Endothelial cell of umbilical vein (primary cell): Measurements from ENCODE around the gene MYBPHL. TPM values are rescaled to one million over a fixed set of nuclear protein-coding genes. Genes with fewer than 3 reads are reported as not detected.

Experiments used
- BruUV-seq: library from RNA; stranded (reverse); fragments of 400-500 nt; replicated peaks from 2 replicates; lab custom pipeline; 2021; lab: Mats Ljungman, UMichigan
- CTCF ChIA-PET: fragments of 300-600, 350-600 bp; sonication (Branson Sonifier 250); formaldehyde crosslinking; loops from one replicate; lab custom pipeline; 2021; ENCODE audit warnings: antibody characterized with exemption, inconsistent platforms; lab: Charles Lee
- POLR2A ChIA-PET: fragments of 300-600, 350-600 bp; sonication (Branson Sonifier 250); formaldehyde crosslinking; loops from one replicate; lab custom pipeline; 2021; ENCODE audit warnings: antibody characterized with exemption, inconsistent platforms; lab: Charles Lee
- DNase-seq: peaks from one replicate; pipeline ENCODE4 v3.0.0-alpha.2; 2011; ENCODE audit warnings: low read depth, low spot score
- FAIRE-seq: peaks from 2 replicates; lab custom pipeline; 2011; peaks lifted over from hg19 to GRCh38; lab: Jason Lieb, UNC
- H2AFZ ChIP-seq: 2 replicates; pipeline ENCODE4 v1.6.0; 2012; ENCODE audit warnings: low read depth, low read length, control low read depth, inconsistent platforms
- H3K27ac ChIP-seq: 2 replicates; pipeline ENCODE4 v1.5.1; 2011; ENCODE audit warnings: low read depth, mild to moderate bottlenecking, control low read depth, low read length, moderate library complexity; ENCODE audit not compliant: insufficient read depth
- H3K27me3 ChIP-seq, 2 experiments: 2 replicates each; pipeline versions ENCODE4 v1.6.0 to v1.6.1; 2011; ENCODE audit warnings: low read length in 2 of 2, mixed read lengths in 1 of 2; ENCODE audit not compliant: control insufficient read depth in 2 of 2, insufficient read depth in 2 of 2
- H3K36me3 ChIP-seq, 2 experiments: 2 replicates in 1 of 2; 3 replicates in 1 of 2; pipeline ENCODE4 v1.5.1; 2011; ENCODE audit warnings: low read length in 2 of 2, mild to moderate bottlenecking in 1 of 2, moderate library complexity in 1 of 2; ENCODE audit not compliant: control insufficient read depth in 2 of 2, insufficient read depth in 2 of 2; ENCODE audit errors: extremely low read depth in 1 of 2
- H3K4me1 ChIP-seq: 3 replicates; pipeline ENCODE4 v1.5.1; 2011; ENCODE audit warnings: mild to moderate bottlenecking, low read length; ENCODE audit not compliant: control insufficient read depth, insufficient read depth; ENCODE audit errors: extremely low read depth
- H3K4me2 ChIP-seq: 2 replicates; pipeline ENCODE4 v1.6.1; 2011; ENCODE audit warnings: low read length, control low read depth, mixed read lengths; ENCODE audit not compliant: insufficient read depth
- H3K4me3 ChIP-seq, 3 experiments: fragments of 200-600 bp in 1 of 3; sonication (generic), shearing (Covaris generic) in 1 of 3; replicated peaks in 1 of 3; 2 replicates each; pipeline ENCODE4 v1.5.1; 2011 to 2016; ENCODE audit warnings: control low read depth in 3 of 3, low read length in 3 of 3, mild to moderate bottlenecking in 2 of 3, inconsistent platforms in 1 of 3, low read depth in 1 of 3, moderate library complexity in 1 of 3; ENCODE audit not compliant: insufficient read depth in 1 of 3
- H3K79me2 ChIP-seq: 2 replicates; pipeline ENCODE4 v1.6.0; 2012; ENCODE audit warnings: low read length, inconsistent platforms; ENCODE audit not compliant: control insufficient read depth, insufficient read depth
- H3K9ac ChIP-seq: replicated peaks from 2 replicates; pipeline ENCODE3; 2011; ENCODE audit warnings: low read length, control low read depth; ENCODE audit not compliant: insufficient read depth; ENCODE audit errors: extremely low read depth
- H3K9me1 ChIP-seq: replicated peaks from 3 replicates; pipeline ENCODE4 v1.6.0; 2011; ENCODE audit warnings: mild to moderate bottlenecking, low read length; ENCODE audit not compliant: control insufficient read depth, insufficient read depth; ENCODE audit errors: extremely low read depth
- H3K9me3 ChIP-seq: replicated peaks from 2 replicates; pipeline ENCODE4 v1.5.1; 2012; ENCODE audit warnings: low read length, inconsistent platforms; ENCODE audit not compliant: control insufficient read depth, insufficient read depth
- H4K20me1 ChIP-seq: replicated peaks from 2 replicates; pipeline ENCODE3; 2011; ENCODE audit warnings: mild to moderate bottlenecking, low read length; ENCODE audit not compliant: control insufficient read depth, insufficient read depth; ENCODE audit errors: extremely low read depth
- CTCF ChIP-seq, 2 donors: IDR thresholded peaks; 1 replicate in 1 of 2; 2 replicates in 1 of 2; pipeline ENCODE4 v1.5.1; 2011; ENCODE audit warnings: low read length in 2 of 2, mild to moderate bottlenecking in 2 of 2, moderate library complexity in 2 of 2, control low read depth in 1 of 2, inconsistent platforms in 1 of 2, low read depth in 1 of 2; ENCODE audit not compliant: insufficient read depth in 1 of 2; ENCODE audit errors: extremely low read depth in 1 of 2
- EZH2 ChIP-seq: IDR thresholded peaks from 2 replicates; pipeline ENCODE4 v1.6.1; 2012; ENCODE audit warnings: borderline replicate concordance, low read depth, mild to moderate bottlenecking, moderate library complexity, low read length, inconsistent platforms; ENCODE audit not compliant: severe bottlenecking
- FOS ChIP-seq: IDR thresholded peaks from 2 replicates; pipeline ENCODE4 v1.6.1; 2011; ENCODE audit warnings: mild to moderate bottlenecking, low read length, moderate library complexity, borderline replicate concordance; ENCODE audit not compliant: insufficient read depth
- GATA2 ChIP-seq: IDR thresholded peaks from 2 replicates; pipeline ENCODE4 v1.7.0; 2011; ENCODE audit warnings: low read depth, mild to moderate bottlenecking, moderate library complexity, mixed read lengths, low read length; ENCODE audit not compliant: insufficient read length, insufficient read depth
- JUN ChIP-seq: IDR thresholded peaks from 2 replicates; pipeline ENCODE4 v1.6.1; 2011; ENCODE audit warnings: borderline replicate concordance, low read depth; ENCODE audit not compliant: insufficient read length, insufficient read depth
- MYC ChIP-seq: IDR thresholded peaks from one replicate; pipeline ENCODE4 v1.6.1; 2011; ENCODE audit warnings: mild to moderate bottlenecking, low read depth, low read length
- POLR2A ChIP-seq: IDR thresholded peaks from 2 replicates; pipeline ENCODE4 v1.6.1; 2012; ENCODE audit warnings: low read depth, mild to moderate bottlenecking, control low read depth, low read length
- POLR2AphosphoS5 ChIP-seq: IDR thresholded peaks from 2 replicates; pipeline ENCODE4 v1.6.1; 2012; ENCODE audit warnings: low read depth, mild to moderate bottlenecking, control low read depth, low read length, moderate library complexity; ENCODE audit not compliant: insufficient read depth
- dilution Hi-C: fragments of 300-500 bp; cut with MboI; formaldehyde crosslinking; loops from one replicate; pipeline ENCODE4 v1.15.0; 2019; ENCODE audit warnings: low sequenced_read_pairs; ENCODE audit not compliant: extremely low pct_ligation_motif_present
- intact Hi-C: fragments of 100-400 bp; cut with micrococcal nuclease; formaldehyde crosslinking; loops from one replicate; pipeline ENCODE4 v1.10.0; 2022
- polyA plus RNA-seq, 4 experiments: library from polyadenylated mRNA; depleted of rRNA in 3 of 4; stranded (reverse) in 3 of 4; unstranded in 1 of 4; fragments of >200 nt; gene quantifications; 2 replicates each; pipeline versions ENCODE4 v1.2.1 to v1.2.3, GENCODE V29; 2011 to 2012; ENCODE audit warnings: missing spikeins in 1 of 4
- total RNA-seq: library from RNA; stranded (reverse); gene quantifications from 2 replicates; pipeline ENCODE4 v1.2.3, GENCODE V29; 2021
- TF ChIP-seq, protein P1 (sequence below): IDR thresholded peaks from 2 replicates; pipeline ENCODE4 v1.6.1; 2011; ENCODE audit not compliant: insufficient read depth, insufficient read length

Gene MYBPHL
- total and polyA plus RNA-seq, 2 donors (not counting 3 experiments of a cell fraction or from before 2014, with no cell fraction given): not detected

GRCh38 chr1:109292364-109292763 is 14.4 kb downstream of the MYBPHL start:
- H3K9ac ChIP-seq: no peak overlapping the region
- no peaks in the 10 kb centered on the region for H3K4me1 ChIP-seq
- BruUV-seq: no TSS peak
- FAIRE-seq (no peak), DNase-seq (no peak)
- no peak overlapping the region for H2AFZ ChIP-seq
- ChIA-PET POLR2A (no interaction called here), CTCF (interaction anchor here (0.9 to 1.2 kb wide), 2 partner anchors 9 to 15 kb away, joined by 3 read pairs; partner anchors contain the start of gene PSRC1)
- H3K4me2 ChIP-seq: no peak overlapping the region
- no peaks in the 10 kb centered on the region for H3K36me3 ChIP-seq
- H3K4me3 ChIP-seq: no peak overlapping the region
- no peaks in the 10 kb centered on the region for H4K20me1 ChIP-seq
- intact Hi-C loops: no loop called here
- no peaks in the 10 kb centered on the region for H3K9me1 ChIP-seq
- H3K27me3 ChIP-seq: peaks cover 6 to 8% of the 10 kb centered on the region in 2 experiments
- dilution Hi-C loops: no loop called here
- TF ChIP-seq CTCF (IDR thresholded peaks at IDR 0.05; ENCODE audit: extremely low read depth in 1 of 2, insufficient read depth in 1 of 2, low read depth in 1 of 2, low read length in 2 of 2): no peak
- TF ChIP-seq GATA2: no peak
- no peak for TF ChIP-seq FOS
- TF ChIP-seq JUN: no peak
- TF ChIP-seq, protein P1, sequence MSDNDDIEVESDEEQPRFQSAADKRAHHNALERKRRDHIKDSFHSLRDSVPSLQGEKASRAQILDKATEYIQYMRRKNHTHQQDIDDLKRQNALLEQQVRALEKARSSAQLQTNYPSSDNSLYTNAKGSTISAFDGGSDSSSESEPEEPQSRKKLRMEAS: no peak
- no peak for TF ChIP-seq MYC
- TF ChIP-seq EZH2: no peak
- TF ChIP-seq POLR2A: no peak
- TF ChIP-seq POLR2AphosphoS5: no peak
- no peaks in the 10 kb centered on the region for H3K79me2 ChIP-seq
- no peaks in the 10 kb centered on the region for H3K9me3 ChIP-seq
- H3K27ac ChIP-seq: no peak overlapping the region
